Panc1 (cell line): ENCODE results near the gene KBTBD4.

Source experiments
- POLR2AphosphoS5 ChIP-seq: IDR thresholded peaks from 2 replicates; pipeline ENCODE4 v1.6.1; 2012; ENCODE audit warnings: mild to moderate bottlenecking, low read depth, low read length, moderate library complexity
- SIN3A ChIP-seq: IDR thresholded peaks from 2 replicates; pipeline ENCODE4 v1.6.1; 2012; ENCODE audit warnings: low read depth, mild to moderate bottlenecking, low read length, moderate library complexity, borderline replicate concordance; ENCODE audit not compliant: insufficient read depth
- TF ChIP-seq, protein P1 (sequence below): fragments of 450-650 bp; IDR thresholded peaks from 2 replicates; pipeline ENCODE4 v1.5.1; 2017; ENCODE audit warnings: mild to moderate bottlenecking
- TF ChIP-seq, protein P2 (sequence below), 2 experiments: IDR thresholded peaks; 2 replicates each; pipeline ENCODE4 v1.6.1; 2011 to 2012; ENCODE audit warnings: low read depth in 2 of 2, control low read depth in 1 of 2, low read length in 1 of 2, mild to moderate bottlenecking in 1 of 2, moderate library complexity in 1 of 2; ENCODE audit not compliant: insufficient read depth in 1 of 2

DNA sequence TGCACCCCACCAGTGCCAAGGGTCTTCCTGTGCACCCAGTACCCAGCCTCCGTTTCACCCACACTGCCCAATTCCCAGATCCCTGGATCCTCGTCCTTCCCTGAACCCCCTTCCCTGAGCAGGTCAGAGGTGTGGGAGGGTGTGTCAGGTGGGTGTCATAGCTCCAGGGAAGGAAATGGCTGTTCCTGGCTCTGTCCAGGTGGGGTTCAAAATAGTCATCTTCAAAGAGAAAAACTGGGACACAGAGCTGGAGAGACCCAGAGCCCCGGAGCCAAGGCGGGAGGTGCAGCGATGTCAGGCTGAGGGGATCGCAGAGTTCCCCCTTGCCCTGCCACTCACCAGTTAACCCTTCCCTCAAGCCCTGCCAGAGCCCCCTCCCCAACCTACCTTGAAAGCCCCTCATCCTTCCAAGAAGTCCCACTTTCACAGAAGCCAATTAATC is 14.7 kb upstream of the KBTBD4 start:
- TF ChIP-seq, protein P1, sequence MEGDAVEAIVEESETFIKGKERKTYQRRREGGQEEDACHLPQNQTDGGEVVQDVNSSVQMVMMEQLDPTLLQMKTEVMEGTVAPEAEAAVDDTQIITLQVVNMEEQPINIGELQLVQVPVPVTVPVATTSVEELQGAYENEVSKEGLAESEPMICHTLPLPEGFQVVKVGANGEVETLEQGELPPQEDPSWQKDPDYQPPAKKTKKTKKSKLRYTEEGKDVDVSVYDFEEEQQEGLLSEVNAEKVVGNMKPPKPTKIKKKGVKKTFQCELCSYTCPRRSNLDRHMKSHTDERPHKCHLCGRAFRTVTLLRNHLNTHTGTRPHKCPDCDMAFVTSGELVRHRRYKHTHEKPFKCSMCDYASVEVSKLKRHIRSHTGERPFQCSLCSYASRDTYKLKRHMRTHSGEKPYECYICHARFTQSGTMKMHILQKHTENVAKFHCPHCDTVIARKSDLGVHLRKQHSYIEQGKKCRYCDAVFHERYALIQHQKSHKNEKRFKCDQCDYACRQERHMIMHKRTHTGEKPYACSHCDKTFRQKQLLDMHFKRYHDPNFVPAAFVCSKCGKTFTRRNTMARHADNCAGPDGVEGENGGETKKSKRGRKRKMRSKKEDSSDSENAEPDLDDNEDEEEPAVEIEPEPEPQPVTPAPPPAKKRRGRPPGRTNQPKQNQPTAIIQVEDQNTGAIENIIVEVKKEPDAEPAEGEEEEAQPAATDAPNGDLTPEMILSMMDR: no peak
- TF ChIP-seq SIN3A (no peak), POLR2AphosphoS5 (no peak)
- TF ChIP-seq, protein P2, sequence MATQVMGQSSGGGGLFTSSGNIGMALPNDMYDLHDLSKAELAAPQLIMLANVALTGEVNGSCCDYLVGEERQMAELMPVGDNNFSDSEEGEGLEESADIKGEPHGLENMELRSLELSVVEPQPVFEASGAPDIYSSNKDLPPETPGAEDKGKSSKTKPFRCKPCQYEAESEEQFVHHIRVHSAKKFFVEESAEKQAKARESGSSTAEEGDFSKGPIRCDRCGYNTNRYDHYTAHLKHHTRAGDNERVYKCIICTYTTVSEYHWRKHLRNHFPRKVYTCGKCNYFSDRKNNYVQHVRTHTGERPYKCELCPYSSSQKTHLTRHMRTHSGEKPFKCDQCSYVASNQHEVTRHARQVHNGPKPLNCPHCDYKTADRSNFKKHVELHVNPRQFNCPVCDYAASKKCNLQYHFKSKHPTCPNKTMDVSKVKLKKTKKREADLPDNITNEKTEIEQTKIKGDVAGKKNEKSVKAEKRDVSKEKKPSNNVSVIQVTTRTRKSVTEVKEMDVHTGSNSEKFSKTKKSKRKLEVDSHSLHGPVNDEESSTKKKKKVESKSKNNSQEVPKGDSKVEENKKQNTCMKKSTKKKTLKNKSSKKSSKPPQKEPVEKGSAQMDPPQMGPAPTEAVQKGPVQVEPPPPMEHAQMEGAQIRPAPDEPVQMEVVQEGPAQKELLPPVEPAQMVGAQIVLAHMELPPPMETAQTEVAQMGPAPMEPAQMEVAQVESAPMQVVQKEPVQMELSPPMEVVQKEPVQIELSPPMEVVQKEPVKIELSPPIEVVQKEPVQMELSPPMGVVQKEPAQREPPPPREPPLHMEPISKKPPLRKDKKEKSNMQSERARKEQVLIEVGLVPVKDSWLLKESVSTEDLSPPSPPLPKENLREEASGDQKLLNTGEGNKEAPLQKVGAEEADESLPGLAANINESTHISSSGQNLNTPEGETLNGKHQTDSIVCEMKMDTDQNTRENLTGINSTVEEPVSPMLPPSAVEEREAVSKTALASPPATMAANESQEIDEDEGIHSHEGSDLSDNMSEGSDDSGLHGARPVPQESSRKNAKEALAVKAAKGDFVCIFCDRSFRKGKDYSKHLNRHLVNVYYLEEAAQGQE (IDR thresholded peaks at IDR 0.05; ENCODE audit: insufficient read depth in 1 of 2, low read depth in 2 of 2, low read length in 1 of 2): no peak
